Thyroid gland (tissue), 4 donors: ENCODE measurements around the gene HID1.

ENCODE experiments used
- CTCF ChIP-seq, 6 experiments: fragments of 200-600 bp in 3 of 6; fragments of 450-650 bp in 3 of 6; sonication (generic) in 3 of 6; IDR thresholded peaks; one replicate each; pipeline ENCODE4 v1.5.1; 2016 to 2019; ENCODE audit warnings: antibody characterized with exemption in 6 of 6, mild to moderate bottlenecking in 2 of 6, inconsistent platforms in 1 of 6, moderate library complexity in 1 of 6
- POLR2A ChIP-seq, 2 donors: fragments of 450-650 bp; IDR thresholded peaks; one replicate each; pipeline ENCODE4 v1.6.1; 2017; ENCODE audit warnings: antibody characterized with exemption in 2 of 2, mild to moderate bottlenecking in 2 of 2, moderate library complexity in 1 of 2

GRCh38 chr17:74936470-74936799 lies 36.1 kb downstream of the HID1 start:
- TF ChIP-seq CTCF (IDR thresholded peaks at IDR 0.05) (no peak), POLR2A (IDR thresholded peaks at IDR 0.05) (no peak)
